Left cardiac atrium (tissue), 4 donors: ENCODE results near the gene F8. TPM values are rescaled to one million over a fixed set of nuclear protein-coding genes. Genes with fewer than 3 reads are reported as not detected.
"Not testable (repeated sequence)": the region's sequence is repeated elsewhere in the genome, so short reads cannot be mapped to it uniquely, and the experiment has no call there.

Experiments
- ATAC-seq, 2 donors: fragments of 200-7000 bp; cut with Tn5 transposase; one replicate each; pipeline ENCODE4 v1.9.1; 2020; ENCODE audit warnings: mild to moderate bottlenecking in 2 of 2, moderate library complexity in 2 of 2
- DNase-seq: peaks from one replicate; pipeline ENCODE4 v3.0.0-alpha.2; 2020
- intact Hi-C, 2 donors: fragments of 100-400 bp; cut with DNase I; formaldehyde crosslinking; loops; one replicate each; pipeline versions ENCODE4 v1.14.1 to v1.15.1; 2022 to 2023
- total RNA-seq, 2 donors: library from RNA; stranded (reverse); fragmentation: NEBNext Ultra II Directional; extraction: Animal tissue kit (Norgen Biotek cat#: 25700); gene quantifications; one replicate each; pipeline ENCODE4 v1.2.1, GENCODE V29; 2021
- donor health status: DM: no; HTN: yes; CAD: no.
- donor health status: DM: no; HTN: yes; CAD: no; lungs with severe emphysema.
- donor health status: DM: yes; HTN: yes; CAD: no.
- donor health status: Dilated cardiomyopathy.

Gene F8
- total RNA-seq, 2 donors from 2014 or later = 45.7 to 53.6 TPM

GRCh38 chrX:154902408-154902807, 120.1 kb downstream of the F8 start:
- intact Hi-C loops = no loop called here
- DNase-seq (no peak), ATAC-seq (no peak)

GRCh38 chrX:154900323-154900722, 122.2 kb downstream of the F8 start:
- no peak for ATAC-seq
- no peak for DNase-seq
- intact Hi-C loops = no loop called here

GRCh38 chrX:154892296-154892695, 130.2 kb downstream of the F8 start:
- ATAC-seq (no peak), DNase-seq (no peak)
- intact Hi-C loops = no loop called here

- DNase-seq = no peak
- intact Hi-C loops = no loop called here
- ATAC-seq = no peak
Measured at GRCh38 chrX:154890990-154891639, 131.4 kb downstream of the F8 start.

- ATAC-seq = peak; percentile 56 to 59
- DNase-seq, intact Hi-C loops: not testable (repeated sequence)
Measured at GRCh38 chrX:154886789-154887221, 135.7 kb downstream of the F8 start.

- intact Hi-C loops, DNase-seq: not testable (repeated sequence)
- peak; percentile 89 for ATAC-seq
Measured at GRCh38 chrX:154886069-154886788, 136.3 kb downstream of the F8 start, which contains the start of gene F8A1. Gene F8A1, plus strand, starts transcription at chrX:154886355. Its CDS starts 20 bp downstream, at chrX:154886375.

- peak in 1 of 2 donors; percentile 6 for ATAC-seq
- intact Hi-C loops, DNase-seq: not testable (repeated sequence)
Measured at GRCh38 chrX:154885549-154885948, 137.0 kb downstream of the F8 start.

GRCh38 chrX:154885057-154885456, 137.5 kb downstream of the F8 start:
- DNase-seq, intact Hi-C loops, ATAC-seq: not testable (repeated sequence)

GRCh38 chrX:154884069-154884468, 138.5 kb downstream of the F8 start:
- DNase-seq, intact Hi-C loops, ATAC-seq: not testable (repeated sequence)

GRCh38 chrX:154873329-154873728, 149.2 kb downstream of the F8 start:
- ATAC-seq (no peak), DNase-seq (no peak)
- intact Hi-C loops = no loop called here

- ATAC-seq, intact Hi-C loops, DNase-seq: not testable (repeated sequence)
Measured at GRCh38 chrX:154868522-154868921, 154.0 kb downstream of the F8 start.

GRCh38 chrX:154855256-154855655, 167.3 kb downstream of the F8 start:
- intact Hi-C loops = no loop called here
- ATAC-seq (no peak), DNase-seq (no peak)

- intact Hi-C loops = no loop called here
- no peak for ATAC-seq
- no peak for DNase-seq
Measured at GRCh38 chrX:154850957-154851611, 171.4 kb downstream of the F8 start.

- intact Hi-C loops = no loop called here
- ATAC-seq = no peak
- no peak for DNase-seq
Measured at GRCh38 chrX:154840856-154841255, 181.7 kb downstream of the F8 start.

GRCh38 chrX:154836163-154836562, 186.4 kb downstream of the F8 start:
- intact Hi-C loops = no loop called here
- no peak for DNase-seq

GRCh38 chrX:154834562-154834961, 188.0 kb downstream of the F8 start, which contains the start of gene SMIM9:
Gene SMIM9, minus strand, starts transcription at chrX:154834662. Its CDS starts 3,806 bp downstream, at chrX:154830856.
- no peak for ATAC-seq
- intact Hi-C loops = no loop called here
- no peak for DNase-seq

More at GRCh38 chrX:154836163-154836562, 186.4 kb downstream of the F8 start:
- no peak for ATAC-seq

- ATAC-seq (no peak), DNase-seq (no peak)
- intact Hi-C loops = no loop called here
Measured at GRCh38 chrX:154833746-154834274, 188.7 kb downstream of the F8 start.

GRCh38 chrX:154829926-154830442, 192.5 kb downstream of the F8 start:
- intact Hi-C loops = no loop called here
- DNase-seq (no peak), ATAC-seq (no peak)

GRCh38 chrX:154829134-154829533, 193.4 kb downstream of the F8 start:
- DNase-seq = no peak
- no peak for ATAC-seq
- intact Hi-C loops = no loop called here
